Keratinocyte (primary cell): ENCODE results near the gene INHBC. TPM values are rescaled to one million over a fixed set of nuclear protein-coding genes. Genes with fewer than 3 reads are reported as not detected.
"Not testable (repeated sequence)": the region's sequence is repeated elsewhere in the genome, so short reads cannot be mapped to it uniquely, and the experiment has no call there.

Source experiments
- DNase-seq: peaks from one replicate; pipeline ENCODE4 v3.0.0-alpha.2; 2011; ENCODE audit warnings: low read depth, missing footprints, low spot score
- FAIRE-seq: peaks from 2 replicates; lab custom pipeline; 2011; peaks lifted over from hg19 to GRCh38; lab: Jason Lieb, UNC
- H2AFZ ChIP-seq: 2 replicates; pipeline ENCODE4 v1.6.0; 2012; ENCODE audit warnings: low read length, control low read depth, inconsistent platforms; ENCODE audit not compliant: control insufficient read depth
- H3K27ac ChIP-seq: 2 replicates; pipeline ENCODE4 v1.5.1; 2011; ENCODE audit warnings: low read length; ENCODE audit not compliant: control insufficient read depth, insufficient read depth
- H3K27me3 ChIP-seq: 3 replicates; pipeline ENCODE4 v1.6.0; 2011; ENCODE audit warnings: low read length; ENCODE audit not compliant: control insufficient read depth, insufficient read depth; ENCODE audit errors: extremely low read depth
- H3K36me3 ChIP-seq, 2 experiments: 2 replicates in 1 of 2; 3 replicates in 1 of 2; pipeline ENCODE4 v1.5.1; 2011; ENCODE audit warnings: low read length in 2 of 2, mild to moderate bottlenecking in 1 of 2; ENCODE audit not compliant: control insufficient read depth in 2 of 2, insufficient read depth in 2 of 2; ENCODE audit errors: extremely low read depth in 1 of 2
- H3K4me1 ChIP-seq: 3 replicates; pipeline ENCODE4 v1.5.1; 2011; ENCODE audit warnings: low read length; ENCODE audit not compliant: control insufficient read depth, insufficient read depth; ENCODE audit errors: extremely low read depth
- H3K4me2 ChIP-seq: 3 replicates; pipeline ENCODE4 v1.6.0; 2011; ENCODE audit warnings: low read depth, low read length; ENCODE audit not compliant: control insufficient read depth, insufficient read depth; ENCODE audit errors: extremely low read depth
- H3K4me3 ChIP-seq, 3 experiments: fragments of 200-600 bp in 1 of 3; sonication (generic) in 1 of 3; 2 replicates in 2 of 3; 3 replicates in 1 of 3; pipeline ENCODE4 v1.5.1; 2011 to 2016; ENCODE audit warnings: low read length in 3 of 3, mild to moderate bottlenecking in 3 of 3, control low read depth in 2 of 3, inconsistent platforms in 1 of 3, low read depth in 1 of 3, mixed read lengths in 1 of 3, mixed run types in 1 of 3, moderate library complexity in 1 of 3; ENCODE audit not compliant: control insufficient read depth in 2 of 3, insufficient read depth in 2 of 3; ENCODE audit errors: extremely low read depth in 1 of 3
- H3K79me2 ChIP-seq: 2 replicates; pipeline ENCODE4 v1.6.0; 2012; ENCODE audit warnings: low read length; ENCODE audit not compliant: control insufficient read depth, insufficient read depth
- H3K9ac ChIP-seq: 3 replicates; pipeline ENCODE4 v1.6.0; 2011; ENCODE audit warnings: low read length; ENCODE audit not compliant: control insufficient read depth, insufficient read depth; ENCODE audit errors: extremely low read depth
- H3K9me1 ChIP-seq: 3 replicates; pipeline ENCODE4 v1.6.0; 2011; ENCODE audit warnings: low read length; ENCODE audit not compliant: control insufficient read depth, insufficient read depth; ENCODE audit errors: extremely low read depth
- H3K9me3 ChIP-seq: 2 replicates; pipeline ENCODE4 v1.5.1; 2012; ENCODE audit warnings: low read depth, low read length; ENCODE audit not compliant: control insufficient read depth
- H4K20me1 ChIP-seq: 3 replicates; pipeline ENCODE4 v1.6.0; 2011; ENCODE audit warnings: low read length; ENCODE audit not compliant: control insufficient read depth, insufficient read depth; ENCODE audit errors: extremely low read depth
- EZH2 ChIP-seq: IDR thresholded peaks from one replicate; pipeline ENCODE4 v1.6.1; 2012; ENCODE audit warnings: inconsistent platforms, mild to moderate bottlenecking, low read length, moderate library complexity
- dilution Hi-C: fragments of 300-500 bp; cut with MboI; formaldehyde crosslinking; loops from one replicate; pipeline ENCODE4 v1.7.0; 2020; ENCODE audit warnings: low sequenced_read_pairs; ENCODE audit not compliant: extremely low pct_ligation_motif_present
- polyA plus RNA-seq, 5 experiments: library from polyadenylated mRNA; depleted of rRNA in 3 of 5; stranded (reverse) in 3 of 5; stranded (forward) in 1 of 5; unstranded in 1 of 5; fragments of >200 nt; gene quantifications; 1 replicate in 1 of 5; 2 replicates in 3 of 5; 3 replicates in 1 of 5; pipeline versions ENCODE4 v1.2.1 to v1.2.3, GENCODE V29; 2011 to 2012; ENCODE audit warnings: missing spikeins in 2 of 5, low read depth in 1 of 5, low replicate concordance in 1 of 5
- TF ChIP-seq, protein P1 (sequence below), 3 experiments: IDR thresholded peaks in 1 of 3; conservative IDR thresholded peaks in 1 of 3; optimal IDR thresholded peaks in 1 of 3; 2 replicates in 2 of 3; 3 replicates in 1 of 3; pipeline versions ENCODE3 to v1.5.1; 2011; ENCODE audit warnings: low read length in 3 of 3, mild to moderate bottlenecking in 3 of 3, moderate library complexity in 2 of 3, control low read depth in 1 of 3, inconsistent platforms in 1 of 3; ENCODE audit not compliant: insufficient read depth in 2 of 3; ENCODE audit errors: extremely low read depth in 1 of 3

INHBC gene
- polyA plus RNA-seq, 1 donor (not counting 4 experiments of a cell fraction or from before 2014, with no cell fraction given): 0.04 TPM

- no peak overlapping the region for H3K4me2 ChIP-seq
- H3K79me2 ChIP-seq: peaks cover 8% of the 10 kb centered on the region
- no peaks in the 10 kb centered on the region for H3K36me3 ChIP-seq
- H3K9me3 ChIP-seq: no peaks in the 10 kb centered on the region
- H3K9ac ChIP-seq: no peak overlapping the region
- H3K27me3 ChIP-seq: no peaks in the 10 kb centered on the region
- dilution Hi-C loops: no loop called here
- H3K9me1 ChIP-seq: no peaks in the 10 kb centered on the region
- DNase-seq (no peak), FAIRE-seq (no peak)
- H3K4me1 ChIP-seq: no peaks in the 10 kb centered on the region
- TF ChIP-seq, protein P1, sequence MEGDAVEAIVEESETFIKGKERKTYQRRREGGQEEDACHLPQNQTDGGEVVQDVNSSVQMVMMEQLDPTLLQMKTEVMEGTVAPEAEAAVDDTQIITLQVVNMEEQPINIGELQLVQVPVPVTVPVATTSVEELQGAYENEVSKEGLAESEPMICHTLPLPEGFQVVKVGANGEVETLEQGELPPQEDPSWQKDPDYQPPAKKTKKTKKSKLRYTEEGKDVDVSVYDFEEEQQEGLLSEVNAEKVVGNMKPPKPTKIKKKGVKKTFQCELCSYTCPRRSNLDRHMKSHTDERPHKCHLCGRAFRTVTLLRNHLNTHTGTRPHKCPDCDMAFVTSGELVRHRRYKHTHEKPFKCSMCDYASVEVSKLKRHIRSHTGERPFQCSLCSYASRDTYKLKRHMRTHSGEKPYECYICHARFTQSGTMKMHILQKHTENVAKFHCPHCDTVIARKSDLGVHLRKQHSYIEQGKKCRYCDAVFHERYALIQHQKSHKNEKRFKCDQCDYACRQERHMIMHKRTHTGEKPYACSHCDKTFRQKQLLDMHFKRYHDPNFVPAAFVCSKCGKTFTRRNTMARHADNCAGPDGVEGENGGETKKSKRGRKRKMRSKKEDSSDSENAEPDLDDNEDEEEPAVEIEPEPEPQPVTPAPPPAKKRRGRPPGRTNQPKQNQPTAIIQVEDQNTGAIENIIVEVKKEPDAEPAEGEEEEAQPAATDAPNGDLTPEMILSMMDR (optimal IDR thresholded peaks at IDR 0.05 in 1 of 3, IDR thresholded peaks at IDR 0.05 in 1 of 3, conservative IDR thresholded peaks at IDR 0.05 in 1 of 3; ENCODE audit: extremely low read depth in 1 of 3, insufficient read depth in 2 of 3, low read length in 3 of 3): no peak
- no peak for TF ChIP-seq EZH2
- H2AFZ ChIP-seq: no peak overlapping the region
- no peak overlapping the region for H3K4me3 ChIP-seq
- H3K27ac ChIP-seq: no peak overlapping the region
- no peaks in the 10 kb centered on the region for H4K20me1 ChIP-seq
Observed at GRCh38 chr12:57410534-57410933, 24.1 kb upstream of the INHBC start.

DNA sequence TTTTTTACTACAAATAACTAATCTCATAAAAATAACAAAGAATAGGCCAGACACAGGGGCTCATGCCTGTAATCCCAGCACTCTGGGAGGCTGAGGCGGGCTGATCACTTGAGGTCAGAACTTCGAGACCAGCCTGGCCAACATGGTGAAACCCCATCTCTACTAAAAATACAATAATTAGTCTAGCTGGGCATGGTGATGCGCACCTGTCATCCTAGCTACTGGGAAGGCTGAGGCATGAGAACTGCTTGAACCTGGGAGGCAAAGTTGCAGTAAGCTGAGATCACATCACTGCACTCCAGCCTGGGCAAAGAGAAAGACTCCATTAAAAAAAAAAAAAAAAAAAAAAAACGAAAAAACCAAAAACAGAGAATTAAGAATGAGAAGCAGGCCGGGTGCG is 20.4 kb upstream of the INHBC start:
- H3K36me3 ChIP-seq, H3K4me1 ChIP-seq, H3K4me2 ChIP-seq, H3K9ac ChIP-seq, H3K27ac ChIP-seq, FAIRE-seq, DNase-seq, H2AFZ ChIP-seq, dilution Hi-C loops, H3K9me1 ChIP-seq, H4K20me1 ChIP-seq, H3K27me3 ChIP-seq, H3K4me3 ChIP-seq, H3K9me3 ChIP-seq: not testable (repeated sequence)
- peaks cover 17% of the 10 kb centered on the region for H3K79me2 ChIP-seq

GRCh38 chr12:57415088-57415487 is 19.5 kb upstream of the INHBC start:
- Histone ChIP-seq H3K27ac (no peak overlapping the region), H2AFZ (no peak overlapping the region), H3K9me1 (no peaks in the 10 kb centered on the region), H4K20me1 (no peaks in the 10 kb centered on the region), H3K4me1 (peaks cover 2% of the 10 kb centered on the region), H3K27me3 (no peaks in the 10 kb centered on the region), H3K9ac (no peak overlapping the region), H3K4me3 (no peak overlapping the region), H3K79me2 (peaks cover 21% of the 10 kb centered on the region), H3K9me3 (no peaks in the 10 kb centered on the region), H3K36me3 (peaks cover 0 to 8% of the 10 kb centered on the region in 2 experiments), H3K4me2 (no peak overlapping the region)
- TF ChIP-seq, protein P1 (optimal IDR thresholded peaks at IDR 0.05 in 1 of 3, IDR thresholded peaks at IDR 0.05 in 1 of 3, conservative IDR thresholded peaks at IDR 0.05 in 1 of 3; ENCODE audit: extremely low read depth in 1 of 3, insufficient read depth in 2 of 3, low read length in 3 of 3): no peak
- TF ChIP-seq EZH2: no peak
- dilution Hi-C loops: no loop called here
- no peak for DNase-seq
- no peak for FAIRE-seq
